GM18873 (cell line): ENCODE measurements around the gene ATP6AP1.

Experiments used
- ATAC-seq: cut with Tn5 transposase; IDR thresholded peaks from one replicate; pipeline ENCODE4 v1.9.1; 2021; ENCODE audit warnings: mild to moderate bottlenecking, moderate library complexity, moderate number of reproducible peaks; ENCODE audit not compliant: unreplicated experiment, low FRiP score

The ATP6AP1 gene

GRCh38 chrX:154426916-154427770, 1.3 kb upstream of the ATP6AP1 start:
- ATAC-seq, result no peak

DNA sequence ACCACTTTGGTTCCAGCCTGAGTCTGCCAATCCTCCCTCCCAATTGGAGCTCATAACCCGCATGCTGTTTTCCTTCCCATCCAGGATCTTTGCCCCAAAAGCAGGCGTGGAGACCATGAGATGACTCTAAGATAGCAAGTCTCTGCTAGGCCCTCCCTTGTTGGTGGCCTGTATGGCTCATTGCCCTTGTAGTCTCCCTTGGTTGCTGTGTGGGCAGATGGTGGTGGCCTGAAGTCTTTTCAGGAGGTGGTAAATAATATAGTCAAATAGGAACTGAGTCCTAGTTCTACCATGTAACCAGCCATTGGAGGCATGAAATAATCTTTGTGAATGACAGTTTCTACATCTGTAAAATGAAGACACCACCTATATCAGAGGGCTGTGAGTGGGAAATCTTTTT, 1.2 kb downstream of the ATP6AP1 start:
- ATAC-seq, result no peak

GRCh38 chrX:154430479-154430878, 2.0 kb downstream of the ATP6AP1 start:
- ATAC-seq, result no peak

DNA sequence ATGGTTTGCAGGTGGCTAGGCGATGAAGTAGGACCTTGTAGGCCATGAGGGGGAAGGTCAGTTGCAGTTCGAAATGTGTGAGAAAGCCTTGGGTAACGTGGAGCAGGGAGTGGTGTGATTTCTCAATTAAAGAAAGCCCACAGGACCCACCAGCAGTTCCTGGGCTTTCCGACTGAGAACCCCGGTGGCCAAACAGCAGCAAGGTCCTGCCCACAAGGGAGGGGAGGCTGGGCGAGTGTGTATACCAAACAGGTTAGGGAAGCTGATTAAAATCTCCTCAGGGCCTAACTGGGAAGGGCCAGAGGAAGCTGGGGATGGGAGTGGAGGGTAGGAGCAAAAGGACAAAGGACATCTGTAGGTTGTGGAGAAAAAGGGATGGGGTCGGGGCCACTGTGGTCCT, 2.4 kb downstream of the ATP6AP1 start:
- no peak for ATAC-seq

DNA sequence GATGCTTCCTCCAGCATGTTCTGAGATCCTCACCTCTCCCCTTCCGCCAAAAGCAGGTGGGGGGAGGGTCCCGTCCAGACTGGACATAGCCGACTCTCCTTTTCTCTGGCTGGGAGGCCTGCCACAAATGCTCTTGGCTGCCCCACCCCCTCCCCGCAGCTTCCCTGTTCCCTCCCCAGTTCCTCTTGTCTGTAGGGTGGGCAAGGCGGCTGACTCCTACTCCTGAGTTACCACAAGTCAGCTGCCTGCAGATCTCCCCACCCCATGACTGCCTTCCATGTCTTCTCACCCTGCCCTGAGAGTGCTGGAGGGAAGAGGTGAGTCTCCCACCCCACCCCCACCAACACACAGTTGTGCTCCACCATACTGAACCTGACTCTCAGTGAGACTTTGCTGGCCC, 2.9 kb downstream of the ATP6AP1 start:
- no peak for ATAC-seq

DNA sequence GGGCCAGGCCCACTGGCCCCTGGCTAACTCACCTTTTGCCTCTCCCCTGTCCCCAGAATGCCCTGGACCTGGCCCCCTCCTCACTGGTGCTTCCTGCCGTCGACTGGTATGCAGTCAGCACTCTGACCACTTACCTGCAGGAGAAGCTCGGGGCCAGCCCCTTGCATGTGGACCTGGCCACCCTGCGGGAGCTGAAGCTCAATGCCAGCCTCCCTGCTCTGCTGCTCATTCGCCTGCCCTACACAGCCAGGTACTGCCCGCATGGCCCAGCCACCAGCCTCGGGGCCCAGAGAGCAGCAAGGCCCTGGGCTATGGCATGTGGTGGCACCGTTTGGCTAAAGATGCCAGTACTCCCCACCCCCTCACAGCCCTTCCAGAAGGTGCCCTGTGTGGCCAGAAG, 3.7 kb downstream of the ATP6AP1 start:
- no peak for ATAC-seq

DNA sequence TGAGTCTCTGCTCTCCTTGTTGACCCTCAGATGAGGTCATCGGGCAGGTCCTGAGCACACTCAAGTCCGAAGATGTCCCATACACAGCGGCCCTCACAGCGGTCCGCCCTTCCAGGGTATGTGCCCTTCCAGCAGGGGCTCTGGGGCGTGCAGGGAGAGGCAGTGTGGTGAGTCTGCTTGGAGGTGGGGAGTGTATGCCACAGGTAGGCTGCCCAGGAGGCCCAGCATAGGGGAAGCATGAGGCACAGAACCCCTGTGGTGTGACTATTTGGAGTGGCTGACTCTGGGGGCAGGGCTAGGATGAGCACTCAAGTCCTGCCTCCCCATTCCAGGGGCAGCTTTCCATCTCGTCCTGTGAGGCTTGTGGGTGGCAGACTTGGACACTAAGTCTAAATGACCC, 5.1 kb downstream of the ATP6AP1 start:
- no peak for ATAC-seq

DNA sequence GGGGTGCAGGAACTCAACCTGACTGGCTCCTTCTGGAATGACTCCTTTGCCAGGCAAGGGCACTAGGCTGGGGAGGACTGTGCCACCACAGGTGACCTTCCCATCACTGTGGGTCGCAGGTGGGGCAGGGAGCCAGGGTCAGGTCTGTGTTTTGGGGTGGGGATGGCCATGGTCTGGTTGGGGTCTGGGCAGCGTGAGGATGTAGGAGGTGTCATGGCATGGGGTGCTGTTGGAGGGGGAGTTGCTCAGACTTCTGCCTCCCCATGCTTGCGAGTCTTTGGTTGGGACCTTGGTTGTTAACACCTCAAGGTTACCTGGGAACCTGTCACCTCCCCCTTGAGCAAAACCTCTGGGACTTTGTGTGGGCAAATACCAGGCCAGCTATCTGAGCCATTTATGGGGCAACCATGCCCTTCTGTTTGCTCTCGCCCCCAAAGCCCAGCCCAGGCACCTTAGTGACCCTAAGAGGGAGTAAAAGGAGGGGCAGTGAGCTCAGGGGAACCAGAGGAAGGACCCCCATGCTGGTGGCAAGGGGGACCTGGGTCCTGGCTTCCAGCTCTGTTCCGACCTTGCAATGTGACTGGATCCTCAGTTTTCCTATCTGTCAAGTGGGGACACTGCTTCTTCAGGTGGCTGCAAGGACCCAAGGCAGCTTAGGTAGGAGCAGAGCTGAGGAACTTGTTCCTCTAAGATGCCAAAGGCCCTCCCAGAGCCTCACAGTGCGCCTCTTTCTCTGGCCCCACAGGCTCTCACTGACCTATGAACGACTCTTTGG, 6.1 kb downstream of the ATP6AP1 start:
- ATAC-seq, result no peak

- no peak for ATAC-seq
Measured at GRCh38 chrX:154435171-154435733, 6.8 kb downstream of the ATP6AP1 start.

DNA sequence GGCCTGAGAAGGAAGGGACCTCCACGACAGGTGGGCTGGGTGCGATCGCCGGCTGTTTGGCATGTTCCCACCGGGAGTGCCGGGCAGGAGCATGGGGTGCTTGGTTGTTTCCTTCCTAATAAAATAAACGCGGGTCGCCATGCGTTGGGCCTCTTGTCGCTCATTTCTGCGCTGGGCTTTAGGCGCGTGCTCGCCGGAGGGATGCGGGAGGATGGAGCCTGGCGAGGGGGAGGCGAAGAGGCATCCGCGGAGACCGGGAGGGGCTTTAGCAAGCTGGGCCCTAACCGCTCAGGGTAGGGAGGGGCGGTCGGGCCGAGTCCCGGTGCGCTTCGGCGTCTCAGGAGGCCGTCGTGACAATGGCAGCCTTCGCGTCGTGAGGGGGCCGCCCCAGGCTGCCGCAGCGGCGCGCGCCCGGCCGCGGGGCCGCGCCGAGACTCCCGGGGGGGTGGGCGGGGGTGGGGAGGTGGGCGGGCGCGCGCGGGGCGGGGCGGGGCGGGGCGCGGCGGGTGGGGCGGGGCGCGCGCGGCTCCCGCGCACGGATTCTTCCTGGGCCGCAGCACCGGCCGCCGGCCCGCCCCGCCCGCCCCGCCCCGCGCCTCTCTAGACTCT, 8.0 kb downstream of the ATP6AP1 start:
- ATAC-seq, result no peak

DNA sequence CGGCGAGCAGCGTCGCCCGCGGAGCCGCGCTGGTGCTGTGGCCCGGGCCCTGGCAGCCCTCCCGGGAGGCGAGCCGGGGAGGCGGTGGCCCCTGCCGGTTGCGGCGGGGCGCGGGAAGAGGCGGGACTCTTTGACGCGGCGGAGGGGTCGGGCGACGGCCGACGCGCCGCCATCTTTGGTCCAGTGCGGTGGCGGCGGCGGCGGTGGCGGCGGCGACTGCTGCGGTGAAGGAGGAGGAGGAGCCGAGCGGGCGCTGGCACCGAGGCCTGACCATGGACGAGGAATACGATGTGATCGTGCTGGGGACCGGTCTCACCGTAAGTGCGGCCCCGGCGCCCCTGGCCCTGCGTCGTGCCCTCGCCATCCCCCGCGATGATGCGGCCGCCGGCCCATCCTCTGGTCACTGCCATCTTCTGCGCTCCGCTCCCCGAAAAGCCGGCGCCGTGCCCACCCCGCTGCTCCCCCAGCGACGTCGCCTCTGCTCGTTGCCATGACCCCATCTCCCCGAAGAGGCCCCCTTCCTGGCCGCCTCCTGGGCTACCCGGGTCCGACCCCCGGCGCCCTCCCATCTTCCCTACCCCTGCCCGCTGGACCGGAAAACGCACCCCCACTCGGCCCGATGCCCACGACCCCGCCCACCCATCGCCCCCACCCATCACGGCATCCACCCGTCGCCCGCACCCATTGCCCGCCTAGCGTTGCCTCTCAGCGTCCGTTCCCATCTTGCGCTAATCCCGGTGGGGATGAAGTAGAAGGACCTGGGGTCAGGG, 8.7 kb downstream of the ATP6AP1 start, which contains the start of gene GDI1:
Gene GDI1 (plus strand): TSS at position 172 of the 770 bp plus-strand sequence. CDS start 101 bp downstream, at position 273.
- ATAC-seq, result no peak

DNA sequence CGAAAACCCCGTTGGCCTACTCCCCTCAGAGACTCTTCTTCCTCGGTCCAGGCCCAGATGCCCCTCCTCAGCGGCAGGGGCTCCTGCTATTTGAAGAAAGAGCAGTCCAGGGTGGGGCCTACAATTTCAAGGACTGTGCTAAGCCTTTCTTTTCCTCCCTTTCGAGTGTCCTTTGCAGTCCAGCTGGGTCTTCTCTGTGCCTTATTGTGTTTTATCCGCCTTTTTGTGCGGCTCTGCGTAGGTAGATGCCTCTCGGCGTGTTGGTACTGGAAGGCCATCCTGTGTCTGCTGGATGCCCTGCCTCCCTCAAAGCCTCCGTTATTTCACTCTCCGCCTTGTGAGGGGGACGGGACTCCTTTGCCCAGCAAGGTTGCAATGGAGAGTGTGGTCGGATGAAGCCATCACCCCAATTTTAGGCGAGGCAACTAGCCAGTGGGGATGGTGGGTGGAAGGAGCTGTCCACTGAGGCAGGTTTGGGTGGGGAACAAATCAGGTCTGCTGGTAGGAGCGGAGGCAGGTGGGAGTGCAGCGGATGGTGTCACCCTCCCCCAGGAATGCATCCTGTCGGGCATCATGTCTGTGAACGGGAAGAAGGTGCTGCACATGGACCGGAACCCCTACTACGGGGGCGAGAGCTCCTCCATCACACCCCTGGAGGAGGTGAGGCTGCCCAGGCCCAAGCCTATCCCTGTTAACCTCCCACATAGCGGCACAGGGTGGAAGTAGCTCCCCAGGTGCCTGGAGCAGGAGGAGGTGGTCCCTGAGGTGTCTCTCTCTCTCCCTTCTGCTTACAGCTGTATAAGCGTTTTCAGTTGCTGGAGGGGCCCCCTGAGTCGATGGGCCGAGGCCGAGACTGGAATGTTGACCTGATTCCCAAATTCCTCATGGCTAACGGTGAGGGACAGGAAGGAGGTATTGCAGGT, 9.8 kb downstream of the ATP6AP1 start:
- no peak for ATAC-seq

- ATAC-seq, result no peak
Measured at GRCh38 chrX:154439841-154440240, 11.4 kb downstream of the ATP6AP1 start.

DNA sequence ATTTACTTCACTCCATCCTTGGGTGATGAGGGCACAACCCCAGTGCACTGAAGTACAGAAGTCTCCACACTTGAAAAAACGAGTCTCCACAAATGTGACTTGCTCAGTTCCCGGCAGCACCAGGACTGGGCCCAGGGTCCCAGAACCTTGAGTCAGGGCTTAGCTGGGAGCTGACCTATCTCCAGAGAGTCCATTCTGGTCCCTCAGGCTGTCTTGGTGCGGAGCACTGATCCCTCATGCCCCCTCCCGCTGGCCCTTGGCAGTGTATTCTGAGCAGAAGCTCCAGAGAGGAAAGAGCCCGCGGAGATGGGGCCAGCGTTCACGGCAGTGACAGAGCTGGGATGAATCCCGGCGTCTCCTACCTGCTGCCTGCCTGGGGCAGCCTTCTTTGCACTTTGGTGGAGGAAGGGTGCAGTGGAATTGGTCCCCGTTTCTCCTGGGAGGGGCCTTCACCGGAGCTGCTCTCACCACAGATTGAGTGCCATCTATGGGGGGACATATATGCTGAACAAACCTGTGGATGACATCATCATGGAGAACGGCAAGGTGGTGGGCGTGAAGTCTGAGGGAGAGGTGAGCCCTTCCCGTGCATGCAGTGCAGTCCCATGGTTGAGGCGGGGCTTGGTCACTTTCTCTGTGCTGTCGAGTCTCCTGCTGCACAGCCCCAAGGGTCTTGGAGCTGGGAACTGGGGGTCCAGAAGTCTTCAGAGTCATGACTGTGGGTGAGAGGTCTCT, 12.3 kb downstream of the ATP6AP1 start:
- ATAC-seq, result no peak

DNA sequence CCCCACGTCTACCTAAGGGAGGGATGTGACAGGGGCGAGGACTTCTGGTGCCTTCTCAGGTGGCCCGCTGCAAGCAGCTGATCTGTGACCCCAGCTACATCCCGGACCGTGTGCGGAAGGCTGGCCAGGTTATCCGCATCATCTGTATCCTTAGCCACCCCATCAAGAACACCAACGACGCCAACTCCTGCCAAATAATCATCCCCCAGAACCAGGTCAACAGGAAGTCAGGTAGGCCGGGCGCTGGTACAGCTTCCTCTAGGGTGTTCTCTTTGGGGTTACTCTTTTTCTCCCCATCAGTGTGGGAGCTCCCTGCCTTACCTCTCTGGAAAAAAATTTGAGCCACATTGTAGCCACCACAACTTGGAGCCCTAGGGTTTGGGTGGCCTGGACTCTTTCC, 13.1 kb downstream of the ATP6AP1 start:
- no peak for ATAC-seq

DNA sequence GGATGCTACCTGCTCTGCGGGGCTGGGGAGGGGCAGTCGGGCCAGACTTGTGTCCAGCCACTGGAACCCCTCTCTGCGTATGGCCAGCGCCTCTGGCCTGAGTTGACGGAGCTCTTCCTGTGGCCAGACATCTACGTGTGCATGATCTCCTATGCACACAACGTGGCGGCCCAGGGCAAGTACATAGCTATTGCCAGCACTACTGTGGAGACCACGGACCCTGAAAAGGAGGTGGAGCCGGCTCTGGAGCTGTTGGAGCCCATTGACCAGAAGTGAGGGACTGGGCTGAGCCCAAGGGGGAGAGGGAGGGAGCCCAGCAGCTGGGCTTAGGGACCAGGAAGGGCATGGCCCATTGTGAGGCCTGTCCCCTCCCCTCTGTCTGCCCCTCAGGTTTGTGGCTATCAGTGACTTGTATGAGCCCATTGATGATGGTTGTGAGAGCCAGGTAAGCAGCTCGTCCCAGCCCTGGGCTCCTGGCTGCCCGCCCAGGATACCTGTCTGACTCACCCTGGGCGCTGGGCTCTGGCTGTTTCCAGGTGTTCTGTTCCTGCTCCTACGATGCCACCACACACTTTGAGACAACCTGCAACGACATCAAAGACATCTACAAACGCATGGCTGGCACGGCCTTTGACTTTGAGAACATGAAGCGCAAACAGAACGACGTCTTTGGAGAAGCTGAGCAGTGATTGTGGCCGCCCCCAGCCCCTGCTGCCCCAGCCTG, 13.7 kb downstream of the ATP6AP1 start:
- no peak for ATAC-seq

DNA sequence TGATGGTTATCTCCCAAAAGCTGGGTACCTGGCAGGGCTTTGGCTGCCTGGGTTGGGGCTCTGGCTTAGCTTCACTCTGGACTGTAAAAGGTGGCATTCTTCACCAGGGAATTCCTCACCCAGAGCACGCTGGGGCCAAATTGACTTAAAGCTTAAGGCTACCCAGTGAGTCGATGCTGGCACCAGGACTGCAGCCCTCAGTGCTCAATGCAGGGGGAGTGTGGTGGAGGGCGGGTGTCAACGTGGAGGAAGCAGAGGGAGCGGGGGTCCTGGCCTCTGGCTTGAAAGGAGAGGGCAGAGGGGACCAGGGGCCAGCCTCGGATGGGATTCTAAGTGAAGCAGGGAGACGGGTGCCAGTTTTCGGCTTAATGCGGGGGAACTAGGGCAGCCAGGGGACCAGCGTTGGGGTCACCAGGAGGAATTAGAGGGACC, 15.0 kb downstream of the ATP6AP1 start:
- no peak for ATAC-seq
